Motor neuron (in vitro differentiated cells): ENCODE results near the gene ACSL1. TPM values are rescaled to one million over a fixed set of nuclear protein-coding genes. Genes with fewer than 3 reads are reported as not detected.
"Not testable (repeated sequence)": the region's sequence is repeated elsewhere in the genome, so short reads cannot be mapped to it uniquely, and the experiment has no call there.

Source experiments
- ATAC-seq, 8 experiments: fragments of 200-7000 bp; cut with Tn5 transposase; replicated peaks in 6 of 8; 2 replicates each; pipeline ENCODE4 v1.8.0; 2021; ENCODE audit warnings: mild to moderate bottlenecking in 8 of 8, moderate library complexity in 8 of 8
- H3K27ac ChIP-seq, 2 donors: fragments of 250-450 bp; sonication (Bioruptor Pico); 2 replicates each; pipeline ENCODE4 v1.9.0; 2021; ENCODE audit warnings: antibody characterized with exemption in 2 of 2, mild to moderate bottlenecking in 2 of 2, moderate library complexity in 1 of 2
- H3K4me1 ChIP-seq, 2 donors: fragments of 250-450 bp; sonication (Bioruptor Pico); replicated peaks in 1 of 2; 2 replicates each; pipeline ENCODE4 v1.6.1; 2021; ENCODE audit warnings: antibody characterized with exemption in 2 of 2, mild to moderate bottlenecking in 2 of 2, moderate library complexity in 1 of 2
- H3K4me3 ChIP-seq, 5 donors: fragments of 250-450 bp; sonication (Bioruptor Pico); 2 replicates each; pipeline ENCODE4 v1.9.0; 2021; ENCODE audit warnings: antibody characterized with exemption in 5 of 5, mild to moderate bottlenecking in 5 of 5, moderate library complexity in 4 of 5
- WGBS, 10 experiments: fragments of 450-650 bp; shearing (Covaris generic); methylation state at CpG; one replicate each; pipeline ENCODE4 v1.0.0; 2022; 5-methylcytosine and 5-hydroxymethylcytosine counted together
- in situ Hi-C, 9 experiments: fragments of 400-800 bp; cut with MboI; loops; one replicate each; pipeline ENCODE4 v1.15.0; 2021; ENCODE audit warnings: low sequenced_read_pairs in 9 of 9, low pct_unique_long_range_greater_than_20kb in 2 of 9; ENCODE audit not compliant: unreplicated experiment in 9 of 9
- total RNA-seq, 8 experiments: library from RNA; unstranded; fragments of 300-600 nt; gene quantifications; 2 replicates each; pipeline versions ENCODE4 v1.2.3 to v1.2.4, GENCODE V29; 2022

The ACSL1 gene
- total RNA-seq, 8 experiments from 2014 or later, result 8.9 to 162 (median 20.6) TPM

DNA sequence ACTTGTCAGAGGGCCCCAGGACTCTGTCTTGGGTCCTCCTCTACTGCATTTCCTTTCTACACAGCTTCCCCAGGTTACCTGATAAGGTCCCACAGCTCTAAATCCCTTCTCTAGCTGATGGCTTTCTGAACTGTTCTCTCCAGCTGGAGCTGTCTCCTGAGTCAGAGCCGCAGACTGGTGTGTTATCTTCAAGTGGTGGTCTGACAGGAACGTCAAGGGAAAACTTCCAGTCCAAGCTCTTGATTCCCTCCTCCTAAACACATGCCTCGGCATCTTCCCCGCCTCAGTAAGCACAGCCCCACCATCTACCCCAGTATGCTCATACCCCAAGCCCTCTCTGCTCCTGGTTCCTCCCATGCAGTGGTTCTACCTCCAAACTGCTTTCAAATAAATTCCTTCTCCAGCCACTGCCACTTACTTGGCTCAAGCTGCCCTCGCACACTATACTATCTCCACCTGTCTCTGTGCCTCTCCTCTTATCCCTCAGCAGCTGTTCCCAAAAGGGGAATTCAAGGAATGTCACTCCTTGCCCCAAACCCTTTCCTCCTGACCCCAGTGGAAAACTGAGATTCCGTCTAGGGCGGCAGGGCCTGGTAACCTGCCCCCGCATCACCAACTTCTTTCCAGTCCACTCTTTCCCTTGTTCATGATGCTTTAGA, 74.7 kb downstream of the ACSL1 start:
- Histone ChIP-seq H3K4me1 (no peaks in the 10 kb centered on the region), H3K4me3 (no peak overlapping the region), H3K27ac (no peak overlapping the region)
- ATAC-seq, result no peak
- in situ Hi-C loops, result no loop called here
- 70 to 100% (median 94%) methylated on average over 1 to 6 of the region's 8 CpGs for WGBS, 10 experiments

DNA sequence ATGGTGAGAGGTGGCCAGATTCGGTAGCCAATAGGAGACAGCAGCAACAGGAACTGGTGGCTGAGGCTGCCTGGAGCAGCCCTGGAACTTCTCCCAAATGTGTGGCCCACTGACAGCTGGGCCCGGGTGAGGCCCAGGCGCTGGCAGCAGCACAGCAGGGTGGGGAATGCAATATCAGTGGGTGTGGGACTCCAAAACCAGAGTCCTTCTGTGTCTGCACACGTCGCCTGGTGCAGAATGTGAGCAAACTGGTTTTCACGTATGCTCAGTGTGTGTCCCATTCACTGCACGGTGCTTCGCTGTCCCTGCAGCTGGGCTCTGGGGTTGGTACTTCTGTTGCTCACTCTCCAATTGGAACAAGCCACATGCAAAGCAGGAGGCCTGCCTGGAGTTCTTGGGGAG, 77.5 kb downstream of the ACSL1 start:
- peak in 5 of 8 experiments; percentile 27 to 79 (median 65) for ATAC-seq
- 0 to 71% (median 43%) methylated on average over 1 to 5 of the region's 8 CpGs; no CpG with 5 or more reads in 4 of the 10 experiments for WGBS, 10 experiments
- in situ Hi-C loops, result loop anchor here in 1 of 9 experiments (25.0 kb wide), 1 partner anchor 239 kb away; no protein-coding TSS in a partner anchor
- Histone ChIP-seq H3K4me1 (no peaks in the 10 kb centered on the region), H3K4me3 (no peak overlapping the region), H3K27ac (no peak overlapping the region)

DNA sequence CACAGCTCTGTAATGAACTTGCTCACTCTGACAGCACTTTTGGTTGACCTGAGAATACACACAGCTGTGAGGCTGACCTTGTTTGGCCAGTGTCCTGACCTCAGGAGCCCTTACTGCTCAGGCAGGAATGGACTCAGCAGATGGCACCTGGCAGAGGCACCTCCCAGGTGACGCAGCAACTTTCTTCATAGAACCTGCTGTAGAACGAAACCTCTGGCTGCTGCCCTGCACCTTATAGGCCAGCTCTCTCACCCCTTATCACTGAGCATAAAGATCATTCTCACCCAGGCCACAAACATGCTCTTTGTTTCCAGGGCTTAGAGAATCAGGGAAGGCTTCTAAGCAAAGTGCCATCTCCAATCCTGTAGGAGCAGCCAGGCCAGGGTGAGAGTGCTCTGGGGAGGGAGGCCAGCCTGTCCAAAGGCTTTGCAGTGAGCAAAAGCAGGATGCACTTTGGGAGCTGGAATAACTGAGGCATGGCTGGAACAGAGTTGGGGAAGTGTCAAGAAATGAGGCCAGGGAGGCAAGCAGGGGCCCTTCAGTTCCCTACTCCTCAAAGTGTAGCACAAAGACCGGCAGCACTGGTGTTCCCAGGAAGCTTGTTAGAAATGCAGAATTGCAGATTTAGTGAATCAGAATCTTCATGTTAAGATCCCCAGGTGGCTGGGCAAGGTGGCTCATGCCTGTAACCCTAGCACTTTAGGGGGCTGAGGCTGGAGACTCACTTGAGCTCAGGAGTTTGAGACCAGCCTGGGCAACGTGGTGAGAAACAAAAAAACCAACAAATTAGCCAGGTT, 78.5 kb downstream of the ACSL1 start:
- no peaks in the 10 kb centered on the region for H3K4me1 ChIP-seq
- ATAC-seq, result peak in 1 of 8 experiments; percentile 5
- H3K27ac ChIP-seq, result no peak overlapping the region
- WGBS, 10 experiments, result 0 to 80% (median 36%) methylated on average over 1 to 2 of the region's 4 CpGs; no CpG with 5 or more reads in 4 of the 10 experiments
- in situ Hi-C loops, result loop anchor here in 1 of 9 experiments (25.0 kb wide), 1 partner anchor 240 kb away; no protein-coding TSS in a partner anchor
- H3K4me3 ChIP-seq, result no peak overlapping the region

DNA sequence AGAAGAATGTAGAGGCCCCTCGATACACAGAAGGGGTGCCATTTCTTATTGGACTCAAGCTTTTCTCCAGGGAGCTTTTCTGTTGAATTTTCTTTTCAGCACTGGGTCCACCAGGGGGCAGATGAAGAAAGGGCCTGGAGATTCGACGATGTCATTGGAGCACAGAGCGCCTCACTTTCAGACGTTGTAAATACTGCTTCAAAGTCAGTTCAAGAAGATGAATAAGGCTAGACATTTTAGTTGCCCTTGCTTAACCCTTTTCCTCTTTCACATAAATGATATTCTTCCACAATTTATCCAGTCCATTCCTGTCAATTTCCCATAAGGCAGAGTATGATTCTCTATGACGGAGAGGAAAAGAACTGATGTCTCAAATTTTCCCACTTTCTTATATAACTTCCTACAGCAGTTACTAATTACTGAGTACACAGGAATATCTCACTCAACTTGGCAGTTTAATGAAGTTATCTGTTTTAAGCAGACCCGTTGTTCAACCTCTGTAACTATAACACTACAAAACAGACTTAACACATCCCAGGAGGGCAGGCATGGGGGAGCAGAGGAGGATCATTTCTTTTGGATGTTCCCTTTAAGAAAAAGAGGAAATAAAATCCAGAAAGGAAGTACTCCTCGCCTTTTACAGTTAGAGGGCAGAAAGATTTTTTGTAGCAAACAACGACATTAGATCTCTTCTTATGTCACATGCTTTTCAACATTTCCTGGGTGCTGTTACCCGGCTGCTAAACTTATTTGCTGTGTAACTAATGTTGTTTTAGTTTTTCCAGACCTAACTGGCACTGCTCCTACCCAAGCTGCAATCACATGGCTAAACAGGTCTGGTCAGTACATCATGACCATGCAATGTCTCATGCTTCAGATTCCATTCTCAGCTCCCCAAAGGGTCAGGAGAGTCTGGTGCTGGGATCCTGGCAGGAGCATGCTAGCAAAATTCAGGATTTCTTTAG, 79.7 kb downstream of the ACSL1 start:
- peak; percentile 17 to 83 (median 44) for ATAC-seq
- no peak overlapping the region for H3K4me3 ChIP-seq

DNA sequence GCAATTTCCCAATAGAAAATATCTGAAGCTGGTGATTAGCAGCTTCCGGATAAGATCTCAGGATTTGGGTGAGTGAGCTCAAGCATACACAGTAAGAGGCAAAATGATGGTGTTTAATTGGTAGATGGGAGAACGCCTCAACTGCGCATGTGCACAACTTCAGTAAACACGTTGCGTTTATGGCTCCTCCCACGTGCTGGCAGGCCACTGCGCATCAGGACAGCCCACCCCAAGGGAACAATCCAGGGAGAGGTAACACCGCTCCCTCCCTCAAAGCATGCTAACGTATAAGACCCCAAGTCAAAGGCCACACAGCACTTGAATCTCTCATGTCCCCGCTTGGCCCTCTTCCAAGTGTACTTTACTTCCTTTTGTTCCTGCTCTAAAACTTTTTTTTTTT, 81.5 kb downstream of the ACSL1 start:
- no peak overlapping the region for H3K4me3 ChIP-seq
- H3K27ac ChIP-seq, result no peak overlapping the region
- H3K4me1 ChIP-seq, result no peaks in the 10 kb centered on the region
- in situ Hi-C loops, result loop anchor here in 1 of 9 experiments (25.0 kb wide), 1 partner anchor 243 kb away; no protein-coding TSS in a partner anchor
- ATAC-seq, result no peak
- 90 to 100% (median 97%) methylated on average over 1 to 7 of the region's 10 CpGs; no CpG with 5 or more reads in 6 of the 10 experiments for WGBS, 10 experiments

More for the DNA sequence above, 79.7 kb downstream of the ACSL1 start:
- Histone ChIP-seq H3K4me1 (no peaks in the 10 kb centered on the region), H3K27ac (no peak overlapping the region)
- 9 to 100% (median 49%) methylated on average over 2 to 9 of the region's 10 CpGs; no CpG with 5 or more reads in 2 of the 10 experiments for WGBS, 10 experiments
- in situ Hi-C loops, result loop anchor here in 1 of 9 experiments (25.0 kb wide), 1 partner anchor 241 kb away; no protein-coding TSS in a partner anchor

DNA sequence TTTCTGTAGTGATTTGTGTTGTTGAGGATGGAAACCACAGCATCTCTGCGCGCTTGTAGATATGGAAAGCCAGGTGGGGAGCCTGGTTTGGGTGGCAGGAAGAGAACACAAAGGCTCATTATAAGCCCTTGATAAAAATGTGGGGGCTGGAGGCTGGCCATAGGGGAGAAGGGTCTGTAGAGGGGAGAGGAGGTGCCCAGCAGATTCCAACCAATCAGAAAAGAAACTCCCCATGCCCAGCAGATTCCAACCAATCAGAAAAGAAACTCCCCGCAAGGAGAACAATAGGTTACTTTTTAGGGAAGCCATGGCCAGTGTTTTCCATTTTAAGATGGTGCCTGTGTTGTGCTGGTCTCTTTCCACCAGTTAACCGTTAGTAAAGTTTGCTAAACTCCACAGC, 82.1 kb downstream of the ACSL1 start:
- 60 to 100% (median 93%) methylated on average over 1 to 3 of the region's 4 CpGs; no CpG with 5 or more reads in 4 of the 10 experiments for WGBS, 10 experiments
- ATAC-seq, result no peak
- Histone ChIP-seq H3K4me1 (no peaks in the 10 kb centered on the region), H3K27ac (no peak overlapping the region), H3K4me3 (no peak overlapping the region)
- in situ Hi-C loops, result loop anchor here in 1 of 9 experiments (25.0 kb wide), 1 partner anchor 244 kb away; no protein-coding TSS in a partner anchor

DNA sequence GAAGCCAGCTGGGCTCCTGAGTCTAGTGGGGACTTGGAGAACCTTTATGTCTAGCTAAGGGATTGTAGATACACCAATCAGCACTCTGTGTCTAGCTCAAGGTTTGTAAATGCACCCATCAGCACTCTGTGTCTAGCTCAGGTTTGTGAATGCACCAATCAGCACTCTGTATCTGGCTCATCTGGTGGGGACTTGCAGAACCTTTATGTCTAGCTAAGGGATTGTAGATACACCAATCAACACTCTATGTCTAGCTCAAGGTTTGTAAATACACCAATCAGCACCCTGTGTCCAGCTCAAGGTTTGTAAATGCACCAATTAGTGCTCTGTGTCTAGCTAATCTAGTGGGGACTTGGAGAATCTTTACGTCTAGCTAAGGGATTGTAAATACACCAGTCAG, 84.1 kb downstream of the ACSL1 start:
- in situ Hi-C loops, result loop anchor here in 1 of 9 experiments (25.0 kb wide), 1 partner anchor 246 kb away; no protein-coding TSS in a partner anchor
- not testable (repeated sequence) for ATAC-seq, H3K4me1 ChIP-seq, H3K27ac ChIP-seq, H3K4me3 ChIP-seq
- WGBS, 10 experiments, result 50 to 100% (median 80%) methylated on average over 1 of the region's 1 CpG; no CpG with 5 or more reads in 6 of the 10 experiments

DNA sequence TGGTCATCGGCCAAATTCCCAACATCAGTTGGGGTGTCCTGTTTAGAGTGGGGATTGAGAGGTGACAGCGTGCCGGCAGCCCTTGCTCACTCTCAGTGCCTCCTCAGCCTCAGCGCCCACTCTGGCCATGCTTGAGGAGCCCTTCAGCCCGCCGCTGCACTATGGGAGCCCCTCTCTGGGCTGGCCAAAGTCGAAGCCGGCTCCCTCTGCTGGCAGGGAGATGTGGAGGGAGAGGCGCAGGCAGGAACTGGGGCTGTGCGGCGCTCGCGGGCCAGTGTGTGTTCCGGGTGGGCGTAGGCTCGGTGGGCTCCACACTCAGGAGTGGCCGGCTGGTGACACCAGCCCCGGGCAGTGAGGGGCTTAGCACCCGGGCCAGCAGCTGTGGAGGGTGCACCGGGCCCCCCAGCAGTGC, 84.8 kb downstream of the ACSL1 start:
- H3K27ac ChIP-seq, result no peak overlapping the region
- in situ Hi-C loops, result loop anchor here in 1 of 9 experiments (25.0 kb wide), 1 partner anchor 246 kb away; no protein-coding TSS in a partner anchor
- no peak overlapping the region for H3K4me3 ChIP-seq
- no peak for ATAC-seq
- no peaks in the 10 kb centered on the region for H3K4me1 ChIP-seq
- 100% methylated on average over 1 of the region's 20 CpGs; no CpG with 5 or more reads in 8 of the 10 experiments for WGBS, 10 experiments

DNA sequence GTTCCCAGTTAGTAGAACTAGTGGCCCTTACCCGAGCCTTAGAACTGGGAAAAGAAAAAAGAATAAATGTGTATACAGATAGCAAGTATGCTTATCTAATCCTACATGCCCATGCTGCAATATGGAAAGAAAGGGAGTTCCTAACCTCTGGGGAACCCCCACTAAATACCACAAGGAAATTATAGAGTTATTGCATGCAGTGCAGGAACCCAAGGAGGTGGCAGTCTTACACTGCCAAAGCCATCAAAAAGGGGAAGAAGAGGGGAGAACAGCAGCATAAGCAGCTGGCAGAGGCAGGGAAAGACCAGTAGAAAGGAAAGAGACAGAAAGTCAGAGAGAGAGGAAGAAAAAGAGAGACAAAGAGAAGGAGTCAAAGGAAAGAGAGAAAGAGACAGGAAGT, 86.2 kb downstream of the ACSL1 start:
- H3K4me3 ChIP-seq, H3K4me1 ChIP-seq, ATAC-seq, H3K27ac ChIP-seq: not testable (repeated sequence)
- in situ Hi-C loops, result loop anchor here in 1 of 9 experiments (25.0 kb wide), 1 partner anchor 248 kb away; no protein-coding TSS in a partner anchor
- 0 to 60% (median 38%) methylated on average over 1 of the region's 1 CpG; no CpG with 5 or more reads in 5 of the 10 experiments for WGBS, 10 experiments

DNA sequence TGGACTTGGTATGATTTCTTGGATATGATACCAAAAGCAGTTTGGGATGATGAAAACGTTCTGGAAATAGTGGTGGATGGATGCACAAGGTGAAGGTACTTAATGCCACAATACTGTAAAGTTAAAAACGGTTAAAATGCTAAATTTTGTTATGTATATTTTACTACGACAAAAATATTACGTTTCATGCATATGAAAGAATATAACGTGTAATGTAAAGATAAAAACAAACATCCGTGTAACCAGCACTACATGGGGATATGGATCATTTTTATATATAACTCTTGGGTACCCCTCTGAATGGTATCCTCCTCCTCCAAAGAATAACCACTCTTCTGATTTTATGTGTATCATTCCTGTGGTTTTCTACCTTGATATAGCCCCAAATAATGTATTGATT, 91.0 kb downstream of the ACSL1 start:
- H3K27ac ChIP-seq, result peak overlapping the region in 1 of 2 donors; percentile 47
- ATAC-seq, result no peak
- WGBS, 10 experiments, result 38 to 100% (median 70%) methylated on average over 1 to 6 of the region's 6 CpGs
- peaks cover 2 to 4% of the 10 kb centered on the region in 2 donors for H3K4me1 ChIP-seq
- in situ Hi-C loops, result loop anchor here in 1 of 9 experiments (25.0 kb wide), 1 partner anchor 253 kb away; no protein-coding TSS in a partner anchor
- H3K4me3 ChIP-seq, result peak overlapping the region; percentile 29 to 68 (median 39)

DNA sequence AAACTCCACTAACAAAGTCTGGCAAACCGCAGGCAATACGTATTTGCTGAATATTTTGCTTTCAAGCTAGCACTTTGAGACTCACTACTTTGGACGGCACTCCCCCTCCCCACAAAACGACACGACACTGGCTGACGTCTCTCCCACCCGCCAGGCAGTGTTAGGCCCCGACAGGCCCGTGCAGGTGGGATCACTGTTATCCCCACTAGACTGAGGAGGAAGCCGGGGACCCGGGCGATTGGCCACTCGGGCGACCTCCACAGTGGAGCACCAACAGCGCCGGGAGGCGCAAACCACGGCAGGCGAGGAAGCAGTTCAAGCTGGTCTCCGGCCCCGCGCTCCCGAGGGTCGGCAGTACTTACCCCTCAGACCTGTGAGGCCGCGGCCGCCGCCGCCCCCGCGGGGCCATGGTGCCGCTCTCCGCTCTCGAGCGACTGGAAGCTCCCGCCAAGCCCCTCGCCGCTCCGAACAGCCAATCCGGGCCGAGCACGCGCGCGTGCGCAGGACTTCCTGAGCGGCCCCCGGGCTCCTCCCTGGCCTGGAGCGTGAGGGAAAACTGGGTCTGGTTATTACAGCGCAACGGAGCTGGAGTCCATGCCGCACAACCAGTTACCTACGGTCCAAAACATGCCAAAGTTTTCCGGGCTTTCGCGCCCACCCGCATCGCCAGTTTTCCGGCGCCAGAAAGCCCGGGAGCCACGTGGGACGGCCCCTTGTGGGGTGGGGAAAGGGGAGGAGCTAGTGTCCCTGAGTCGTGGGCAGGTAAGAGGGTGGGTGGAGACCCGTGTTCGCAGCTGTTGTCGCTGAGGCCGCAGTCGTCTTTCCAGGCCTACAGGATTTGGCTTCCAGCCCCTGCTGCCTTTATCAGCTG, 91.9 kb downstream of the ACSL1 start, which contains the start of gene CENPU:
CENPU (minus strand) TSS at position 443 of the 871 bp plus-strand sequence; CDS start at position 409, 34 bp downstream.
- in situ Hi-C loops, result loop anchor here in 1 of 9 experiments (25.0 kb wide), 1 partner anchor 253 kb away; no protein-coding TSS in a partner anchor
- peak within 1 kb of the TSS in 1 of 2 donors; percentile 47 for H3K27ac ChIP-seq
- WGBS, 10 experiments, result 0% methylated on average over 1 to 14 of the region's 69 CpGs; no CpG with 5 or more reads in 2 of the 10 experiments
- peak; percentile 87 to 97 (median 96) for ATAC-seq
- peak within 1 kb of the TSS; percentile 49 to 85 (median 65) for H3K4me3 ChIP-seq
- peaks cover 2 to 4% of the 10 kb centered on the region in 2 donors for H3K4me1 ChIP-seq
